HG02759 (cell line): ENCODE data around the gene FLCN.
A peak's percentile ranks its signal among the peaks of the same experiment; 100 is the strongest.
"Not testable (repeated sequence)": the region's sequence is repeated elsewhere in the genome, so short reads cannot be mapped to it uniquely, and the experiment has no call there.

Experiments
- ATAC-seq: cut with Tn5 transposase; IDR thresholded peaks from one replicate; pipeline ENCODE4 v1.9.1; 2021; ENCODE audit warnings: mild to moderate bottlenecking, moderate library complexity; ENCODE audit not compliant: unreplicated experiment

Gene FLCN

GRCh38 chr17:17214646-17215436 lies 22.1 kb downstream of the FLCN start:
- ATAC-seq = no peak

- no peak for ATAC-seq
Observed at GRCh38 chr17:17213775-17214174, 23.2 kb downstream of the FLCN start.

- ATAC-seq = no peak
Observed at GRCh38 chr17:17207998-17208397, 29.0 kb downstream of the FLCN start.

- ATAC-seq = no peak
Observed at GRCh38 chr17:17206913-17207335, 30.0 kb downstream of the FLCN start.

- ATAC-seq = peak; percentile 68
Observed at GRCh38 chr17:17206124-17206912, 30.6 kb downstream of the FLCN start, which contains the start of gene PLD6. TSS of gene PLD6 (minus strand) at chr17:17206333. CDS start at chr17:17206286, 47 bp downstream.

- ATAC-seq = peak; percentile 49
Observed at GRCh38 chr17:17205368-17206123, 31.4 kb downstream of the FLCN start.

- ATAC-seq = no peak
Observed at GRCh38 chr17:17204635-17205231, 32.2 kb downstream of the FLCN start.

- ATAC-seq = no peak
Observed at GRCh38 chr17:17204041-17204591, 32.9 kb downstream of the FLCN start.

GRCh38 chr17:17203173-17203730 lies 33.7 kb downstream of the FLCN start:
- no peak for ATAC-seq

- no peak for ATAC-seq
Observed at GRCh38 chr17:17201907-17202306, 35.1 kb downstream of the FLCN start.

GRCh38 chr17:17201271-17201670 lies 35.7 kb downstream of the FLCN start:
- ATAC-seq = no peak

- no peak for ATAC-seq
Observed at GRCh38 chr17:17200831-17201230, 36.1 kb downstream of the FLCN start.

- no peak for ATAC-seq
Observed at GRCh38 chr17:17200311-17200710, 36.7 kb downstream of the FLCN start.

GRCh38 chr17:17198281-17198680 lies 38.7 kb downstream of the FLCN start:
- no peak for ATAC-seq

- no peak for ATAC-seq
Observed at GRCh38 chr17:17196776-17197175, 40.2 kb downstream of the FLCN start.

- ATAC-seq = not testable (repeated sequence)
Observed at GRCh38 chr17:17195466-17195865, 41.5 kb downstream of the FLCN start.

- ATAC-seq = no peak
Observed at GRCh38 chr17:17191961-17192381, 45.0 kb downstream of the FLCN start.

GRCh38 chr17:17191346-17191792 lies 45.6 kb downstream of the FLCN start:
- ATAC-seq = no peak

GRCh38 chr17:17190188-17190587 lies 46.8 kb downstream of the FLCN start:
- ATAC-seq = no peak

GRCh38 chr17:17189559-17189958 lies 47.4 kb downstream of the FLCN start:
- ATAC-seq = no peak
